AG08396 (cell line): ENCODE data around the gene JADE2.
"Not testable (repeated sequence)": the region's sequence is repeated elsewhere in the genome, so short reads cannot be mapped to it uniquely, and the experiment has no call there.

Experiments
- DNase-seq: peaks from one replicate; pipeline ENCODE4 v3.0.0; 2012; ENCODE audit warnings: low spot score, mixed read lengths

The JADE2 gene

DNA sequence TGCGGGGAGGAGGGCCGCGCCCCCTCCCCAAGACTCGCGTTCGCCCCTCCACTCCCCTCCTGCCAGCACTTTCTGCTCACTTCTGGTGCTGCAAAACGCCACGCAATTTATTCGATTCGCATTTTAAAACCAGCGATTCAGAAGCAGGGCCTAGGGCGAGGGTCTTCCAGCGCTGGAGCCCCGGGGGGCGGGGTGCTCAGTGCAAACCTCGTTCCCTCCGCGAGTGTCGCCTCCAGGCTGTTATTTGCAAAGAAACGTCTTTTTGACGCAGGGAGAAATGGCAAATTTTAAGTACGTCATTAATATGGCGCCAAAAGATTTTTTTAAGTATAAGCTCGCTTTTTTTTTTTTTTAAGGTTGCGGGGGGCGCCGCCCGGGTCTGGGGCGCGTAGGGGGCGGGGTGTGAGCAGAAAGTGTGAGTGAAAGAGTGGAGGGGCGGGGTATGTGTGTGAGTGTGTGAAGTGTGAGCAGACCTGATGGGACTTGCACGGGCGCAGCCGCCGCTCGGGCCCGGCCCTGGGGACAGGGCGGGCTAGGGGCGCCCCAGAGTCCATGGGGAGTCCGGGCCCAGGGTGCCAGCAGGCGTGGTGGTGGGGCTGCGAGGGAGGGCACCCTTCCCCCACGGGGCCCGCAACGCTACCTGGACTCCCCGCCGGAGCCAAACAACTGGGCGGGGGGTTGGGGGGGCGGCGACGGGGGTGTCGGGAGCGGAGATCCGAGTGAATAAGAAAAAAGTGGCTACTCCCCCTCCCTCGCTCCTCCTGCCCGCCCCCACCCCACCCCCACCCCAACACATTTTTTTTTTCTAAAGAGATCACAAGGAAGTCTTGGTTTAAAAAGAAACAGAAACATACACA, at the start of gene JADE2:
JADE2 (plus strand) TSS at position 845 of the 857 bp plus-strand sequence. CDS start 10,188 bp downstream, outside the sequence.
- DNase-seq, result peak; percentile 83

DNA sequence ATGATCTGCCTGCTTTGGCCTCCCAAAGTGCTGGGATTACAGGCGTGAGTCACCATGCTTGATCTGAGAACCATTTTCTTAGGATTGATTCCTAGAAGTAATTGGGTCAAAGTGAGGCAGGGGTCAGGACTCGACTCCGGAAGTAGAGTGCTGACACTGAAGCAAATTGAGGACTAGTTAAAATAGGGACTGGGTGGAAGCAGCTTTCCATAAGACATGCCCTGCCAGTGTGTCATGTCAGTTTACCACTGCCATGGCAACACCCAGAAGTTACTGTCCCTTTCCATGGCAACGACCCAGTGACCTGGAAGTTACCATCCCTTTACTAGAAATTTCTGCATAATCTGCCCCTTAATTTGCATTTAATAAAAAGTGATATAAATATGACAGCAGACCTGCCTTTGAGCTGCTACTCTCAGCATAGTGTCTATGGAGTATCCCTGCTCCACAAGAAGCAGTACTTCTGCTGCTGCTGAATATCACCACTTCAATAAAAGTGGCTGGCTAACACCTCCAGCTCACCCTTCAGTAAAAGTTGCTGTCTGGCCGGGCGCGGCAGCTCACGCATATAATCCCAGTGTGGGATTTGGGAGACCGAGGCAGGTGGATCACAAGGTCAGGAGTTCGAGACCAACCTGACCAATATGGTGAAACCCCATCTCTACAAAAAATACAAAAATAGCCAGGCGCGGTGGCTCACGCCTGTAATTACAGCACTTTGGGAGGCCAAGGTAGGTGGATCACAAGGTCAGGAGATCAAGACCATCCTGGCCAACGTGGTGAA, 47.8 kb upstream of the JADE2 start:
- DNase-seq, result no peak

DNA sequence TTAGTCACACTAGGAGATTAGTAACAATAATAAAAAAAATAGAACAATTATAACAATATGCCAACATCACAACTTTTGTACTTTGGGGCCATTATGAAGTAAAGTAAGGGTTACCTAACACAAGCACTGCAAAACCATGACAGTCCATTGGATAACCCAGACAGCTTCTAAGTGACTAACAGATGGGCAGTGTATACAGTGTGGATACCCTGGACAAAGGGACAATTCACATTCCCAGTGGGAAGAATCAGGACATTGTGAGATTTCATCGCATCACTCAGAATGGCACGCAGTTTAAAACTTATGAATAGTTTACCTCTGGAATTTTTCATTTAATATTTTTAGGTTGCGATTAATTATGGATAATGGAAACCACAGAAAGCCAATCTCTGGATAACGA, 45.6 kb upstream of the JADE2 start:
- DNase-seq, result no peak

DNA sequence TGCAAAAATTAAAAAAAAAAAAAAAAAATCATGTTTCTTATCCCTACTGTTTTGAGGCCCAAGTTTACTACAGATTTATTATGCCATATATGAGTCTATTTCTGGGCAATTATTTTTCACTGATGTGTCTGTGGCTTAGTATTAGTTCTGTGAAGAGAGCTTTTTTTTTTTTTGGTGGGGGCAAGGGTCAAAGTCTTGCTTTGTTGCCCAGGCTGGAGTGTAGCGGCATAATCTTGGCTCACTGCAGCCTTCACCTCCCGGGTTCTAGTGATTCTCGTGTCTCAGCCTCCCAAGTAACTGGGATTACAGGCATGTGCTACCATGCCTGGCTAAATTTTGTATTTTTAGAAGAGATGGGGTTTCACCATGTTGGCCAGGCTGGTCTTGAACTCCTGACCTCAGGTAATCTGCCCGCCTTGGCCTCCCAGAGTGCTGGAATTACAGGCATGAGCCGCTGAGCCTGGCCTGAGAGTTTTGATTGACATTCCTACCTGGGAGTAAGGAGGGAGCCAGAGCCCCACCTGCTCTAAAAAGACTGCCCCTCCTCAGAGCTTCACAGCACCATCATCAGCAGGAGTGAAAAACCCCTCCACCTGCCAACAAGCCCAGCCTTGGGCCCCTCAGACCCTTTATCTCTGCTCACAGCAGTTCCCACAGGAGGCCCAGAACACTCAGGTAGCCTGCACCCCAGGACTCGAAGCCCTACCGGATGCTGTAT, 36.1 kb upstream of the JADE2 start:
- no peak for DNase-seq

DNA sequence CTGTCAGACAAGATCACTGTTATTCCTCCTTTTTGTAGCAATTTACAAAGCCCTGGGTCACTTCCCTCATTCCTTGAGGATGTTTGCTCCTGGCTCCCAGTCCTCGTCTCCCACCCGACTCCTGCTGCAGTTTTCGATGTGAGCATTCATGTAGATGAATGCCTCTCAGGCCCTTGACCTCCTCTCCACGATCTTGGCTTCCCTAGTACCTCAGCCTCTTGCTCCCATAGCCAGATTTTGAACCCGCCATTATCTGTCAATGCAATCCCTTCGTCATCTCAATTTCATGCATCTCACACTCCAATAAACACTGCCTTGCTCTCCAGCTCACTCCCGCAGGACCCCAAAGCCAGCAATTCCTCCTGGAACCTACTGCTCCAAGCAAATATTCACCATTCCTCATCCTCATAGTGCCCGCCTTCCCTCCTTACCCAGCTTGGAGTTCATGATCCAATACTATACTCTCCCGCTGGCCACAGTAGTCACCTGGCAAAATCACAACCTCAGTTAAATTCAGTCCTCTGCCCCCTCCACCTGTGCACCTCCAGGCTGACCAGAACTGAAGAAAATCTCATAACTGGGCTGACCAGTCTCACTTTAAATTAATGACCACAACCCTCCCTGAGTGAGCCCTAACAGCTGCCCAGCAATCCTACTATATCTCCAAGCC, 35.1 kb upstream of the JADE2 start:
- DNase-seq, result no peak

DNA sequence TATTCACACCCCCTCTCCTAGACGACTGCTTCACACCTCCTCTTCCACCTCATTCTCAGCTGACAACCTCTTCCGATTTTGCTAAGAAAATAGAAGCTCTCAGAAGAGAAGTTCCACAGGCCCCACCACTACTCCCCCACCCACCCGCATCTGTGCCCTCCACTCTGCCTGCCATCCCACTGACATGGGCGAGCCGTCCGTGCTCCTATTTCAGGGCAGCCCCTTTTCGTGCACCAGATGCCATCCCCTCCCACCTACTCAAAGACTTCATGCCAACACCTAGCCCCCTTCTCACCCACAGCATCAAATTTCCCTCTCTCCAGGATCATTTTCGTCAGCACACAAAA, 34.6 kb upstream of the JADE2 start:
- no peak for DNase-seq

DNA sequence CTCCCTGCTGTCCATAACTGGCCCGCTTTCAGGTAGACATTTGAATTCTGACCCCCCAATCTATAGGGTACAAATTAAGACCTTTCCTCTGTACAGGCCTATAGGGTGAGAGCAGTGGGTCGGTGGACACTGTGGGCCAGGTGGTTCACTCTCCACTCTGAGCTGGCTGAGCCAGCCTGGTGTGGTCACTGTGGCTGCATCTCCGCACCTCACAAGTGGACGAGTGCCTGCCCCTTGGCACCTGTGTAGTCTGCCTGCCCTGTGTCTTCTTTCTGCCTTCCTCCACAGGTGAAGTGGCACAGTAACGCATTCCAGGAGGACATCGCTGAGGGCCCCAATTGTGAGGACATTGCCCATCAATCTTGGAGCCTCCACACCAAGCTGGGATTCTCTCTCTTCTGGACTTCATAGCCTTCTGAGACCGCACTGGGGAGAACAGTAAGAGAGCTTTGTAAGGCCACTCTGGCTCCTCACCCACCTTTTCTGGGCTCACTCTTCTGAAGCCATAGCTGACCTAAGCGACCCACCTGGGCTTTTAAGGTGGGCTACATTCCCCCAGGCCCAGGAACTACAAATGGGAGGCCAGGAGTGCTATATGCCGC, 33.5 kb upstream of the JADE2 start:
- no peak for DNase-seq

DNA sequence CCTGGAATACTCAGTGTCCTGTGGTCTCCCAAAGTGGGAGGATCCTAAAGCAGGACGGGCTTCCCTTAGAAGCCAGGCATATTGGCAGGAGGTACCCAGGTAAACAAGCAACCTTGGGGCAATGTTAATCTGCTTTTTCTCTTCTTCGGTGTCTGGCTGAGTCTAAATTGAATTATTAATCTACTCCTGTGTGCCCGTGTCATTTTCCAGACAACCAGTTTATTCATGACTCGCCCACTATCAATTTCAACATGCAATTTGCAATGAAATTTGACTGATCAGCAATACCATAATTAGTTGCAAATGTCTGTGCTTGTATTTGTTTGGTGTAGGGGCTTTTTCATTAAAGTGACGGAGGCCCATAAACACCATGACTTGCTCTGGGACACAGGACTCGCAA, 32.9 kb upstream of the JADE2 start:
- DNase-seq, result no peak

DNA sequence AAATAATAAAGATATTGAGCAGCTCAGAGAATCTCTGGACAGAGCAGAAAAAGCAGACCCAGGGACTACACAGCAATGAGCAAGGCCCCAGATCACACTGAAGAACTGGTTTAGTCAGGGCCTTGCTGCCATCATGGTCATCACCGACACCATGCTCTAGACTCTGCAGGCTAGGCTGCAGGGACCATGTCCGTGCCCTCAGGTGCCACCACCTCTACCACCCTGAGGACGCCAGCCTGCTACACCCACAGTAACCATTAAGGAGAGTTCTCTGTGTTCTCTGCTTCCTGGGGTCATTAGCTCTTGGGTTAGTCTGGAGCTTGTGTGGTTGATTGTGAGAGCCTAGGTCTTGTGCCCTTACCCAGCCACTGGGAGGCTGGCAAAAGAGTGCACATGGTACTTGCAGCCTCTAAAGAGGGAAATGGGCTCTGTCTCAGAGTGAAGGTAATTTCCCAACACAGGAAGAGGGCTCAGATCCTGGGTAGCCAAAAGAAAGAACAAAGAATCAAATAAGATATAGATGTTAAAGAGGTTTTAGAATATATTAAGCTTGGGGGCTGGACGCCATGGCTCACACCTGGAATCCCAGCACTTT, 31.9 kb upstream of the JADE2 start:
- DNase-seq, result no peak

DNA sequence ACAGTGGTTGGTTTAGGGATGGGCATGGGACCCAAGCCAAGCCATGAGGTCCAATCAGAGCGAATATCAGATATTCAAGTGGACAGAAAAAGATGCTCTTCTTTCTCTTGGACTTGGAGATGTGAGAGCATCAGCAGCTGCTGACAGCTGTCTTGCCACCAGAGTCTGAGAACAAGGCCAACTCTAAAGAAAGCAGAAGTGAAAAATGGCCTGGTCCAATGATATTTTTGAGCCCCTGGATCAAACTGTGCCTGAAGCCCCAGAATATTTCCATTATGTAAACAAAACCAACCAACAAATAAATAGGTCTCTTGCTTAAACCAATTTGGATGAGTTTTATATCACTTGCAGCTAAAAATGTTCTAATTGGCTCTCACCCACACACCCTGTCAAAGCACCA, 30.7 kb upstream of the JADE2 start:
- DNase-seq, result no peak

DNA sequence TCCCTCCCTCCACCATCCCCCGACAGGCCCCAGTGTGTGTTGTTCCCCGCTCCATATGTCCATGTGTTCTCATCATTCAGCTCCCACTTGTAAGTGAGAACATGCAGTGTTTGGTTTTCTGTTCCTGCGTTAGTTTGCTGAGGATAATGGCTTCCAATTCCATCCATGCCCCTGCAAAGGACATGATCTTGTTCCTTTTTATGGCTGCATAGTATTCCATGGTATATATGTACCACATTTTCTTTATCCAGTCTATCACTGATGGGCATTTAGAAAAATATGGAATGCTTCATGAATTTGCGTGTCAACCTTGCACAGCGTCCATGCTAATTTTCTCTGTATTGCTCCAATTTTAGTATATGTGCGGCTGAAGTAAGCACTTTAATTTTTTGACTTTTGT, 25.6 kb upstream of the JADE2 start:
- DNase-seq, result not testable (repeated sequence)

DNA sequence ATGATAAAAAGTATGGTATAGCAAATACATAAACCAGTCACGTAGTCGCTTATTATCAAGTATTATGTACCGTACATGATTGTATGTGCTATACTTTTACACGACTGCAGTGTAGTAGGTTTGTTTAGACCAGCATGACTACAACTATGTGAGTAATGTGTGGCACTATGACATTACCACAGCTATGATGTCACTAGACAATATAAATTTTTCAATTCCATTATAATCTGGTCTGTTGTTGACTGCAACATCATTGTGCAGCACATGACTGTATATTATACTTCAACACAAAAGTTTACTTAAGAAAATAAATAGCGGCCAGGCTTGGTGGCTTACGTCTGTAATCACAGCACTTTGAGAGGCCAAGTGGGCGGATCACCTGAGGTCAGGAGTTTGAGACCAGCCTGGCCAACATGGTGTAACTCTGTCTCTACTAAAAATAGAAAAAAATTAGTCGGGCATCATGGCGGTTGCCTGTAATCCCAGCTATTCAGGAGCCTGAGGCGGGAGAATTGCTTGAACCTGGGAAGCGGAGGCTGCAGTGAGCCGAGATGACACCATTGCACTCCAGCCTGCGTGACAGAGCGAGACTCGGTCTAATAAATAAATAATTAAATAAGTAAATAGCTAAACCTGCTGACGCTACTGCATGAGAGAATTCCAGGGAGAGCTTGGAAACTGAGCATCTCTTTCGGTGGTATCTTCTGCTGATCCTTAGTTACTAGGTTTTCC, 24.6 kb upstream of the JADE2 start:
- DNase-seq, result no peak

DNA sequence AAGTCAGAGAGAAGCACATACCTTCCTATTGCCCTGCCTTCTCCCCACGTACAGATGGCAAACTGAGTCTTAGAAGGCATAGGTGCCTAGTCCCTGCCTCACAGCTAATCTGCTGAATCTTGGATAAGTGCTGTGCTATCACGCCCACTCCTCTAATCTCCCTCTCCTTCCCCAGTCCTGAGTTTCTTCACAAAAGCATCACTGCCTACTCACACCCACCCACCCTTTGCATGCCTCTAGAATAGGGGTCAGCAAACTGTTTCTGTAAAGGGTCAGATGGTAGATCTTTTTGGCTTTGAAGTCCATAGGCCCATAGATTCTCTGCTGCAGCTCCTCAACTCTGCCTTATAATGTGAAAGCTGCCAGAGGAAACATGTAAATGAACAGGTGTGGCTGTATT, 23.2 kb upstream of the JADE2 start:
- no peak for DNase-seq

DNA sequence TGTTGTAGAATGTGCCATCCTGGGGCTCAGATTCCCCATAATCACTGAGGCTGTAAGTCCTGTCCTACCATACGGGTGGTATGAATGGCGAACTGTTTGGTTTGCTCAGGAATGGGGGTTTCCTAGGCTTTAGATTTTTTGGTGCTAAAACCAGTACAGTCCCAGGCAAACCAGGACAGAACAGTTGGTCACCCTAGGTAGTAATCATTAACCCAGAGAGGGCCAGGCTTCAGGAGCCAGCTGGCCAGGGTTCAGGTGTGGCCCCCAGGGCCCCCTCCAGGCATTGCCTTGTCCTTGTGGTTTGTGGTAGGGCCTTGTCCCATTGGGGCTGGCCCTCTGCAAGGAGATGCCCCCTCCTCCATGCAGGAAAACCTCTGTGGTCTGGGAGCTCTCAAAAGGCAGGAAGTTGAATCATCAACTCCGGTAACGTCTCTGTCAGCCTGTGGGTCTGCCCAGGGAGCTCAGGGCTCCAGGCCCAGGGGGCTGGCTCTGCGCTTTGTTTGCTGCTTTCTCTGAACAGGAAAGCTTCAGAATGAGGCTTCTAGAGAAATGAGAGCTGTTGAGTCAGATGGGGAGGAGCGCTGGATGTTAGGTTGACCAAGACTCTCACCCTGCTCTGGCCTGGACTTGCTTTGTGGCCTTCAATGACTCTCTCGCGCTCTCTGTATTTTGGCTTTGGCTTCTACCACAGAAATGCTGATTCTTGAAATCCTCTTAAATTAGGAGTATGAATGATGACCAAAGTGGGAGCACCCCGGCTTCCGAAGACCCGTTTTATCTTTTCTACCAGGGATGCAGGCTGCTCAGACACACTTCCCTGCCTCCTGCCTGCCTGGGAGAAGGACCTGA, 22.2 kb upstream of the JADE2 start:
- DNase-seq, result peak; percentile 87

DNA sequence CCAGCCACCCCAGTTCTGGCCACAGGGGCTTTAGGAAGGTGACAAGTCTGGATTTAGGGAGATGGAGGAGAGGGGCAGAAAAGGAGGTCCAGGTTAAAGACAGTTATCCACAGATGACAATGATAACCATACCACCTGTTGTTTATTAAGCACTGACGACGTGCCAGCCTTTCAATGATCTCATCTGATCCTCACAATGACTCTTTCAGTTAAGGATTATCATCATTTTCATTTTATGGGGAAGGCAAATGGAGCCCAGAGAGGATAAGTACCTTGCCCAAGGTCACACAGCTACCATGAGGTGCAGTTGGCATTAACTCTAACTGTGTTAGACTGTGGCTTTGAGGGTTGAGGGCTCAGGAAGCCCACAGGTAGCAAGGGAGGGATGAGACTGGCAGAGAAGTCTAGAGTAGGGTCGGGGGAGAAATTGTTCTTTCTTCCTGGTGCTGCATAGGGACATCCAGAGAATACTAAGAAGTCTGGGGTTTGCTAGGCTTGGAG, 21.5 kb upstream of the JADE2 start:
- no peak for DNase-seq

DNA sequence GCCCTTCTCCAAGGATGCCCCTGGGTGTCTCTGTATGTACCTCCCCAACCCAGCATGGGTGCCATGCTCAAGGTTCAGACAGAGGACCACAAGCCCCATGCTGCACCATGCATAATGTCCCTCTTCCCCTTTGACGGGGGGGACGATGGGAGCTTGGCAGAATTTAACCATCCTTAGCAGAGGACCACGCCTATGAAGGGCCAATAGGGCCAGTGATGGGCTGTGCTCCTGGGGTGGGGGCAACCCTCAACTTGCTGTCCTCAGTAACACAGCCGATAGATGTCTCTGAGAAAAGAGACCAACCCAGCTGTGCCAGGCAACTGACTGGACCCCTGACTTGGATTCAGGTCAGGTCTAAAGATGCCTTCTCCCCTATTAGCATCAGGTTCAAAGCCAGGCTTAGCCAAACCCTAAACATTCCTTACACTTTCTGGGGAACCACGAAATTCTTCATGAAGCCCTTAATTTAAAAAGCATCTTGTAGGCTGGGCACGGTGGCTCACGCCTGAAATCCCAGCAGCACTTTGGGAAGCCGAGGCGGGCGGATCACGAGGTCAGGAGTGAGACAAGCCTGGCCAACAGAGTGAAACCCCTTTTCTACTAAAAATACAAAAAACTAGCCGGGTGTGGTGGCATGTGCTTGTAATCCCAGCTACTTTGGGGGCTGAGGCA, 20.7 kb upstream of the JADE2 start:
- DNase-seq, result peak; percentile 0

DNA sequence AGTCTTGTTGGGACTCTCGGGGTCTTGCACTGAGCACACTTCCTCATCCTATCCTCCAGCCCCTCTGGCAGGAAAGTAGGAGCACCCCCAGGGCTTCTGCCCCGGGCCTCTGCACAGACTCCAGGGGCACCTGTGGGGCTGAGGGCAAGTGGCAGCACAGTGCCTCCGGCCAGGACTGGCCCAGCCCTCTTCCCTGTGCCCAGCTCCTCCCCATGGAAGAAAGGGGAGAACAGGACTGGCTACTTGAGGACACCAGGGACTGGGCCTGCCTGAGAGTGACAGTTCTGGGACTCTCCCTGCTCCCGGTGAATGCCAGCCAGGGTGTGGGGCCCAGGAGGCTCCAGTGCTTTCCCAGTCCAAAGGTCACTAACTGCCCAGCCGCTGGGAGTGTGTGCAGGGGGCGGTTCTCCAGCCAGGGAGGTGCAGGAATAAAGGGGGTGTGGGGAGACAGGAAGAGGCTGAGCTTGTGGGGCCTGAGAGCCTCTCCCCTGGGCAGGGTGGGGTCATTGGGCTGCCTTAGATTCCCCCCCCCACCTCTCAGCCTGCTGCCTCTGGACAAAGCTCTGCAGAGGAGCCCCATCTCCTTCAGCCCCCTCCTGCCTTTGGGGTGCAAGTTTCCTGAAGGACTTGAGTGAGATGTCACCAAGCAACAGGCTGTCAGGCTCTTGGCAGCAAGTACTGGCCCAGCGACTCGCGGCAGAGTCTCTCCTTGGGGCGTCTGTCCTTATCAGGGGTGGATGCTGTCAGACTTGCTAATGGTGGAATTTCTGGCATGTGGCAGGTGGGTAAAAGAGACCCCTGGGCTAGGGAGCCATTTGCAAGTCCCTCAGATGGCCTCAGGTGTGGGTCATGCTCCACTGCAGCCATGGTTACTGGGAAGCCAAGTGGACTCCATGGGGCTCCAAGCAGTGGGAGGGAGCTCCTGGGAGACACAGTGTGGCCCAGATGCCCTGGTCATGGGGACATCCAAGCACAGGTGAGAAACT, 19.1 kb upstream of the JADE2 start:
- DNase-seq, result no peak

DNA sequence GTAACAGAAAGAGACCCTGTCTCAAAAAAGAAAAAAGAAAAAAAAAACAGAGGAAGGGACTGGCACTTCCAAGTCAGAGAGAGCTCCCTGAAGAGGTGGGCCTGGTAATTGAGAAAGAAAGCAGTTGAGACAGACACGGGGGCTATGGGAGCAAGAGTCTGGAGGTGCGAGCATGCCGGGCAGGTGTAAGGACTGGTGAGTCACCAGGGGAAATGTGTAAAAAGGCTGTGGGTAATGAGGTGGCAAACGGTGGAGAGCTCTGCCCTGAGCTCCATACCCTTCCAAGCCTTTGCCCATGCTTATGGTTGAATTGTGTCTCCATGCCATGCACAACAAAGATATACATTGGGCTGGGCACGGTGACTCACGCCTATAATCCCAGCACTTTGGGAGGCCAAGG, 18.0 kb upstream of the JADE2 start:
- no peak for DNase-seq
